B cell (primary cell): ENCODE data around the gene LZTS3. TPM values are rescaled to one million over a fixed set of nuclear protein-coding genes. Genes with fewer than 3 reads are reported as not detected.

Experiments
- ATAC-seq: fragments of 200-7000 bp; cut with Tn5 transposase; one replicate; pipeline ENCODE4 v1.10.0; 2021; ENCODE audit warnings: low read depth, mild to moderate bottlenecking, moderate number of reproducible peaks, moderate library complexity
- CTCF ChIA-PET: fragments of 350-600 bp; sonication (Branson Sonifier 250); formaldehyde crosslinking; loops from one replicate; lab custom pipeline; 2021; ENCODE audit warnings: antibody characterized with exemption, inconsistent platforms; lab: Charles Lee
- POLR2A ChIA-PET: fragments of 350-600 bp; sonication (Branson Sonifier 250); formaldehyde crosslinking; loops from one replicate; lab custom pipeline; 2021; ENCODE audit warnings: antibody characterized with exemption; lab: Charles Lee
- DNase-seq: peaks from one replicate; pipeline ENCODE4 v3.0.0; 2013
- H2AFZ ChIP-seq: 2 replicates; pipeline ENCODE4 v1.6.1; 2012; ENCODE audit warnings: mild to moderate bottlenecking, low read depth, low read length; ENCODE audit not compliant: insufficient read depth, poor library complexity, severe bottlenecking
- H3K27ac ChIP-seq, 2 donors: 1 replicate in 1 of 2; 2 replicates in 1 of 2; pipeline ENCODE4 v1.5.1; 2012 to 2013; ENCODE audit warnings: low read length in 2 of 2, mild to moderate bottlenecking in 2 of 2, moderate library complexity in 1 of 2
- H3K27me3 ChIP-seq, 4 experiments: fragments of 200-600 bp in 1 of 4; sonication (generic) in 1 of 4; replicated peaks in 1 of 4; 1 replicate in 2 of 4; 2 replicates in 2 of 4; pipeline versions ENCODE4 v1.6.1 to v1.7.0; 2013 to 2016; ENCODE audit warnings: low read length in 3 of 4, mild to moderate bottlenecking in 2 of 4, mixed read lengths in 1 of 4, moderate library complexity in 1 of 4; ENCODE audit not compliant: insufficient read depth in 4 of 4, control insufficient read depth in 3 of 4; ENCODE audit errors: control extremely low read depth in 1 of 4
- H3K36me3 ChIP-seq, 2 experiments: replicated peaks in 1 of 2; 1 replicate in 1 of 2; 2 replicates in 1 of 2; pipeline versions ENCODE4 v1.6.1 to v1.7.1; 2013; ENCODE audit warnings: low read length in 1 of 2; ENCODE audit not compliant: insufficient read depth in 2 of 2, control insufficient read depth in 1 of 2; ENCODE audit errors: control extremely low read depth in 1 of 2, extremely low read depth in 1 of 2
- H3K4me1 ChIP-seq, 2 donors: fragments of 200-600 bp in 1 of 2; sonication (generic) in 1 of 2; 1 replicate in 1 of 2; 2 replicates in 1 of 2; pipeline versions ENCODE4 v1.5.1 to v1.6.1; 2013 to 2017; ENCODE audit warnings: low read length in 2 of 2; ENCODE audit not compliant: control insufficient read depth in 2 of 2, insufficient read depth in 2 of 2
- H3K4me2 ChIP-seq: replicated peaks from 2 replicates; pipeline ENCODE3; 2012; ENCODE audit warnings: mild to moderate bottlenecking, low read depth, low read length; ENCODE audit not compliant: poor library complexity, severe bottlenecking
- H3K4me3 ChIP-seq, 5 experiments: fragments of 200-600 bp in 1 of 5; sonication (generic) in 1 of 5; 1 replicate in 3 of 5; 2 replicates in 2 of 5; pipeline versions ENCODE4 v1.5.1 to v1.7.0; 2011 to 2016; ENCODE audit warnings: low read length in 4 of 5, mild to moderate bottlenecking in 4 of 5, low read depth in 2 of 5, control low read depth in 1 of 5, moderate library complexity in 1 of 5; ENCODE audit not compliant: insufficient read depth in 1 of 5; ENCODE audit errors: control extremely low read depth in 1 of 5, extremely low read depth in 1 of 5
- H3K79me2 ChIP-seq: fragments of 200-600 bp; sonication (generic); one replicate; pipeline ENCODE4 v1.6.0; 2016; ENCODE audit warnings: low read length; ENCODE audit not compliant: control insufficient read depth, insufficient read depth
- H3K9ac ChIP-seq: fragments of 200-600 bp; sonication (generic); 2 replicates; pipeline ENCODE4 v1.6.1; 2017; ENCODE audit warnings: mild to moderate bottlenecking, low read length, moderate library complexity
- H3K9me3 ChIP-seq, 3 donors: one replicate each; pipeline versions ENCODE4 v1.6.1 to v1.7.1; 2013; ENCODE audit warnings: low read length in 2 of 3; ENCODE audit not compliant: control insufficient read depth in 2 of 3, insufficient read depth in 1 of 3; ENCODE audit errors: control extremely low read depth in 1 of 3
- H4K20me1 ChIP-seq: 2 replicates; pipeline ENCODE4 v1.6.0; 2012; ENCODE audit warnings: mild to moderate bottlenecking, low read length; ENCODE audit not compliant: insufficient read depth, control insufficient read depth, poor library complexity, severe bottlenecking
- H3K27ac Mint-ChIP-seq: one replicate; pipeline ENCODE4 v1.8.0; 2021; ENCODE audit warnings: mixed read lengths
- H3K27me3 Mint-ChIP-seq: one replicate; pipeline ENCODE4 v1.8.0; 2021; ENCODE audit warnings: mixed read lengths
- H3K4me1 Mint-ChIP-seq: one replicate; pipeline ENCODE4 v1.8.0; 2021; ENCODE audit warnings: mixed read lengths
- H3K4me3 Mint-ChIP-seq: one replicate; pipeline ENCODE4 v1.8.0; 2021; ENCODE audit warnings: mixed read lengths
- H3K9me3 Mint-ChIP-seq: one replicate; pipeline ENCODE4 v1.8.0; 2022; ENCODE audit warnings: mixed read lengths; ENCODE audit not compliant: insufficient read depth
- CTCF ChIP-seq: fragments of 200-600 bp; IDR thresholded peaks from one replicate; pipeline ENCODE4 v1.8.0; 2022; ENCODE audit warnings: antibody characterized with exemption, mild to moderate bottlenecking
- EZH2 ChIP-seq: IDR thresholded peaks from 2 replicates; pipeline ENCODE4 v1.6.1; 2012; ENCODE audit warnings: borderline replicate concordance, low read depth, mild to moderate bottlenecking, moderate library complexity, low read length; ENCODE audit not compliant: insufficient read depth, poor library complexity, severe bottlenecking
- WGBS: methylation state at CpG from one replicate; pipeline ENCODE4 v1.1.5; 2013; ENCODE audit warnings: missing lambda C conversion rate; ENCODE audit not compliant: insufficient coverage; 5-methylcytosine and 5-hydroxymethylcytosine counted together
- intact Hi-C: fragments of 100-400 bp; cut with micrococcal nuclease; formaldehyde crosslinking; loops from one replicate; pipeline ENCODE4 v1.10.0; 2022
- polyA plus RNA-seq: library from polyadenylated mRNA; depleted of rRNA; stranded (reverse); fragments of >200 nt; gene quantifications from 2 replicates; pipeline ENCODE4 v1.2.3, GENCODE V29; 2012
- total RNA-seq, 2 donors: library from RNA; stranded (reverse); fragments of 120-200 nt in 1 of 2; gene quantifications; 1 replicate in 1 of 2; 2 replicates in 1 of 2; pipeline versions ENCODE4 v1.2.3 to v1.2.4, GENCODE V29; 2013 to 2022

Gene LZTS3
- total and polyA plus RNA-seq, 2 donors (not counting 1 experiment from before 2014, with no cell fraction given): 2.3 to 5.1 TPM

GRCh38 chr20:3193806-3194616, 20.7 kb upstream of the LZTS3 start:
- no peak for TF ChIP-seq CTCF
- no peak for TF ChIP-seq EZH2
- ChIA-PET CTCF (no interaction called here), POLR2A (no interaction called here)
- Histone ChIP-seq H3K4me3 (no peak overlapping the region), H3K9me3 (no peaks in the 10 kb centered on the region), H3K36me3 (peaks cover 3 to 71% of the 10 kb centered on the region in 2 experiments), H3K4me1 (no peaks in the 10 kb centered on the region), H3K27ac (no peak overlapping the region), H3K9ac (no peak overlapping the region), H2AFZ (no peak overlapping the region), H4K20me1 (no peaks in the 10 kb centered on the region), H3K4me2 (no peak overlapping the region), H3K79me2 (no peaks in the 10 kb centered on the region), H3K27me3 (no peaks in the 10 kb centered on the region)
- Mint-ChIP-seq H3K9me3 (no peaks in the 10 kb centered on the region), H3K27ac (no peak overlapping the region), H3K4me1 (no peaks in the 10 kb centered on the region), H3K4me3 (no peak overlapping the region), H3K27me3 (no peaks in the 10 kb centered on the region)
- WGBS: 95% methylated on average over 13 of the region's 14 CpGs
- DNase-seq (no peak), ATAC-seq (no peak)
- intact Hi-C loops: no loop called here

- Histone ChIP-seq H3K79me2 (no peaks in the 10 kb centered on the region), H2AFZ (no peak overlapping the region), H3K27me3 (no peaks in the 10 kb centered on the region), H3K9ac (no peak overlapping the region), H3K4me3 (no peak overlapping the region), H4K20me1 (no peaks in the 10 kb centered on the region), H3K27ac (no peak overlapping the region), H3K9me3 (no peaks in the 10 kb centered on the region), H3K4me1 (no peaks in the 10 kb centered on the region), H3K36me3 (peaks cover 3 to 68% of the 10 kb centered on the region in 2 experiments), H3K4me2 (no peak overlapping the region)
- 96% methylated on average over 17 of the region's 18 CpGs for WGBS
- no peak for DNase-seq
- no peaks in the 10 kb centered on the region for H3K4me1 Mint-ChIP-seq
- no peak for ATAC-seq
- no peaks in the 10 kb centered on the region for H3K9me3 Mint-ChIP-seq
- no peaks in the 10 kb centered on the region for H3K27me3 Mint-ChIP-seq
- no peak for TF ChIP-seq EZH2
- TF ChIP-seq CTCF: no peak
- POLR2A ChIA-PET: no interaction called here
- CTCF ChIA-PET: no interaction called here
- H3K27ac Mint-ChIP-seq: no peak overlapping the region
- H3K4me3 Mint-ChIP-seq: no peak overlapping the region
- intact Hi-C loops: no loop called here
These were observed 19.1 kb upstream of the LZTS3 start for GRCh38 chr20:3192226-3193015.
